Measurements from ENCODE around the gene CDH13. TPM values are rescaled to one million over a fixed set of nuclear protein-coding genes. Genes with fewer than 3 reads are reported as not detected.

Gene CDH13
- total RNA-seq, 4 donors from 2014 or later: 5.8 to 36.7 (median 20.4) TPM

DNA sequence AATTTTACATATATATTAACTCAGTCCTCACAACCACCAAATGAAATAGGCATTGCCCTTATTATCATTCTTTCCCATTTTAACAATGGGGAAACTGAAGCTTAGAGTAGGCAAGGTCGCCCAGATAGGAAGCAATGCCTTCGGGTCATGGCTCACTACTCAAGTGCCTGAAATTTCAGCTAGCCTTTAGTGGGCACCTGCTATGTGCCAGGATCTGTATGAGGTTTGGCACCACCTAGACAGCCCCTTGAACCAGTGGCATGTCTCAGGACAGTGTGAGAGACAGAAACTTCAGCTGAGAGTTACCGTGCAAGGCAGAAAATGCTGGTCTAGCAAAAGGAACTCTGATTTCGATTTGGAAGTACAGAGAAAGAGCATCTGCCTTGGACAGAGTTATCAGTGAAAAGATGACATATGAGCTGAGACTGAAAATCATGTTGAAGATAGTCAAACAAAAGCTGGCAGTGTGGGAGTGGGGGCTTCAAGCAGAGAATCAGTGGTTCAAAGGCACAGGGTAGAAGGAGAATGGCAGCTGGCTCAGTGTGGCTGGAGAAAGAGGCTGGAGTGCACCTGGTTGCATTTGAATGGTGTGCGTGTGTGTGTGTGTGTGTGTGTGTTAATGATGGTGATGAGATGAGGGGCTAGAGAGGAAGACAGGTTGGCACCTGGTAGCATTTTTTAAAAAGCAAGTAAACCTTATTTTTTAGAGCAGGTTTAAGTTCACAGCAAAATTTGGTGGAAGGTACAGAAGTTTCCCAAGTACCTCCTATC, 29.1 kb downstream of the CDH13 start:
- in situ Hi-C loops (cut with MboI; ENCODE audit: low sequenced_read_pairs in 4 of 4): no loop called here
- ATAC-seq (no peak), DNase-seq (no peak)
- no peaks in the 10 kb centered on the region for H3K36me3 ChIP-seq
- intact Hi-C loops (cut with DNase I; ENCODE audit: low total_unique reads): no loop called here
- H3K4me3 ChIP-seq: peak overlapping the region in 1 of 4 donors; percentile 13
- no peaks in the 10 kb centered on the region for H3K9me3 ChIP-seq
- H3K4me1 ChIP-seq: peaks cover 48 to 61% of the 10 kb centered on the region in 2 donors
- peak overlapping the region; percentile 46 to 92 (median 55) for H3K27ac ChIP-seq
- H3K27me3 ChIP-seq: no peaks in the 10 kb centered on the region
- TF ChIP-seq, protein P1, sequence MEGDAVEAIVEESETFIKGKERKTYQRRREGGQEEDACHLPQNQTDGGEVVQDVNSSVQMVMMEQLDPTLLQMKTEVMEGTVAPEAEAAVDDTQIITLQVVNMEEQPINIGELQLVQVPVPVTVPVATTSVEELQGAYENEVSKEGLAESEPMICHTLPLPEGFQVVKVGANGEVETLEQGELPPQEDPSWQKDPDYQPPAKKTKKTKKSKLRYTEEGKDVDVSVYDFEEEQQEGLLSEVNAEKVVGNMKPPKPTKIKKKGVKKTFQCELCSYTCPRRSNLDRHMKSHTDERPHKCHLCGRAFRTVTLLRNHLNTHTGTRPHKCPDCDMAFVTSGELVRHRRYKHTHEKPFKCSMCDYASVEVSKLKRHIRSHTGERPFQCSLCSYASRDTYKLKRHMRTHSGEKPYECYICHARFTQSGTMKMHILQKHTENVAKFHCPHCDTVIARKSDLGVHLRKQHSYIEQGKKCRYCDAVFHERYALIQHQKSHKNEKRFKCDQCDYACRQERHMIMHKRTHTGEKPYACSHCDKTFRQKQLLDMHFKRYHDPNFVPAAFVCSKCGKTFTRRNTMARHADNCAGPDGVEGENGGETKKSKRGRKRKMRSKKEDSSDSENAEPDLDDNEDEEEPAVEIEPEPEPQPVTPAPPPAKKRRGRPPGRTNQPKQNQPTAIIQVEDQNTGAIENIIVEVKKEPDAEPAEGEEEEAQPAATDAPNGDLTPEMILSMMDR (IDR thresholded peaks at IDR 0.05 in 4 of 5, conservative IDR thresholded peaks at IDR 0.05 in 1 of 5): no peak
- TF ChIP-seq POLR2A (IDR thresholded peaks at IDR 0.05): no peak

DNA sequence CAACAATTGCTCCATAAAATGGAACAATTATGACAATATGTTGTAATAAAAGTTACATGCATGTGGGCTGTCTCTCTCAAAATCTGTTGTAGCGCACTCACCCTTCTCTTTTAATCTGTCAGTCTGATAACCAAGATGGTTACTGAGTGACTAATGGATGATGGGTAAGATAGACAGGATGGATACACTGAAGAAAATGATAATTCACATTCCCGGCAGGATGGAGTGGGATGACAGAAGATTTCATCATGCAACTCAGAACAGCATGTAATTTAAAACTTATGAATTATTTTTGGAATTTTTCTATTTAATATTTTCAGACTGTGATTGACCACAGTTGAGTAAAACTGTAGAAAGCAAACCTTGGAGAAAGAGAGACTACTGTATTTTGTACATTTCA, 30.5 kb downstream of the CDH13 start:
- H3K36me3 ChIP-seq: no peaks in the 10 kb centered on the region
- H3K27ac ChIP-seq: peak overlapping the region in 2 of 4 donors; percentile 26 to 92
- H3K27me3 ChIP-seq: no peaks in the 10 kb centered on the region
- intact Hi-C loops (cut with DNase I; ENCODE audit: low total_unique reads) (no loop called here), in situ Hi-C loops (cut with MboI; ENCODE audit: low sequenced_read_pairs in 4 of 4) (no loop called here)
- no peaks in the 10 kb centered on the region for H3K9me3 ChIP-seq
- no peak overlapping the region for H3K4me3 ChIP-seq
- TF ChIP-seq POLR2A (IDR thresholded peaks at IDR 0.05): no peak
- TF ChIP-seq, protein P1 (IDR thresholded peaks at IDR 0.05 in 4 of 5, conservative IDR thresholded peaks at IDR 0.05 in 1 of 5): no peak
- ATAC-seq (no peak), DNase-seq (no peak)
- peaks cover 52 to 62% of the 10 kb centered on the region in 2 donors for H3K4me1 ChIP-seq

DNA sequence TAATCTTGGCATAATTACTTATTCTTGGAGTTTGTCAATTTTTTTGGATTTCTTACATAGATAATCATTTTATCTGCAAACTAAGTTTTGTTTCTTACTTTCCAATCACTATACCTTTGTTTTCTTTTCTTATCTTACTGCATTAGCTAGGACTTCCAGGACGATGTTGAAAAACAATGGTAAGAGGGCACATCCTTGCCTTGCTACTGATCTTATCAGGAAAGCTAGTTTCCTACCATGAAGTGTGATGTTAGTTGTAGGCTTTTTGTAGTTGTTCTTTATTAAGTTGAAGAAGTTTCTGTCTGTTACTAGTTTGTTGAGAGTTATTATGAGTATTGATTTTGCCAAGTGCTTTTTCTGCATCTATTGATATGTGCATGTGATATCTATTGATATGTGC, 31.0 kb downstream of the CDH13 start:
- no peak for DNase-seq
- Histone ChIP-seq H3K9me3 (no peaks in the 10 kb centered on the region), H3K4me1 (peaks cover 51 to 56% of the 10 kb centered on the region in 2 donors), H3K27me3 (no peaks in the 10 kb centered on the region), H3K36me3 (no peaks in the 10 kb centered on the region), H3K4me3 (no peak overlapping the region), H3K27ac (peak overlapping the region; percentile 92 to 95 (median 94))
- in situ Hi-C loops (cut with MboI; ENCODE audit: low sequenced_read_pairs in 4 of 4) (no loop called here), intact Hi-C loops (cut with DNase I; ENCODE audit: low total_unique reads) (loop anchor here (1.0 to 2.0 kb wide), 2 partner anchors 23 to 77 kb away; no protein-coding TSS in a partner anchor)
- no peak for TF ChIP-seq POLR2A (IDR thresholded peaks at IDR 0.05)
- TF ChIP-seq, protein P1 (IDR thresholded peaks at IDR 0.05 in 4 of 5, conservative IDR thresholded peaks at IDR 0.05 in 1 of 5): no peak
- no peak for ATAC-seq

DNA sequence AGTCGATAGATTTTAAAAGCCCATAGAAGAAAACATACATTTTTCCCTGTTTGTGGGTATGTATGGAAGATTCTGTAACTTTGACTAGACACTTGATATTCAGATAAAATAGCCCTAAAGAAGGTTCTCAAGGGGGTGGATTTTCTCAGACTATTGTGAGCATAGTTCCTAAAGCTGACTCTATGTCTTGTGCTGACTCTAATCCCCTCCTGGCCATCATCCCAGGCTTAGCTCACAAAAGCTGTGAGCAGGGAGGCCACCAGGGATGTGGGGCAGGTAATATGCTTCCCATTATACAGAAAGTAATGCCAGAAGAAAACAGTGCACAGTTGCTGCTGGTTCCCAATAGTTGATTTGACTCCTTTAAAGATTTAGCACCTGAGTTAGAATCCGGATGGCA, 32.0 kb downstream of the CDH13 start:
- H3K9me3 ChIP-seq: no peaks in the 10 kb centered on the region
- DNase-seq (peak; percentile 24 to 46), ATAC-seq (no peak)
- no peaks in the 10 kb centered on the region for H3K27me3 ChIP-seq
- H3K27ac ChIP-seq: peak overlapping the region; percentile 92 to 95 (median 94)
- H3K4me1 ChIP-seq: peaks cover 41 to 47% of the 10 kb centered on the region in 2 donors
- in situ Hi-C loops (cut with MboI; ENCODE audit: low sequenced_read_pairs in 4 of 4): no loop called here
- no peak for TF ChIP-seq POLR2A (IDR thresholded peaks at IDR 0.05)
- TF ChIP-seq, protein P1 (IDR thresholded peaks at IDR 0.05 in 4 of 5, conservative IDR thresholded peaks at IDR 0.05 in 1 of 5): no peak
- no peak overlapping the region for H3K4me3 ChIP-seq
- intact Hi-C loops (cut with DNase I; ENCODE audit: low total_unique reads): loop anchor here (1.0 to 2.0 kb wide), 2 partner anchors 24 to 76 kb away; no protein-coding TSS in a partner anchor
- H3K36me3 ChIP-seq: no peaks in the 10 kb centered on the region
